Parathyroid adenoma (tissue), 2 donors: Measurements from ENCODE around the gene COL4A1.

ENCODE experiments used
- H2AFZ ChIP-seq: fragments of 300-600 bp; sonication (generic); one replicate; pipeline ENCODE4 v1.7.0; 2017; ENCODE audit warnings: antibody characterized with exemption, mild to moderate bottlenecking
- H3K27ac ChIP-seq: fragments of 300-600 bp; sonication (generic); one replicate; pipeline ENCODE4 v1.7.0; 2017
- H3K27me3 ChIP-seq: fragments of 300-600 bp; sonication (generic); one replicate; pipeline ENCODE4 v1.7.0; 2017; ENCODE audit warnings: low read length; ENCODE audit not compliant: control insufficient read depth, insufficient read depth
- H3K36me3 ChIP-seq: fragments of 300-600 bp; sonication (generic); one replicate; pipeline ENCODE4 v1.7.0; 2017; ENCODE audit warnings: low read length; ENCODE audit not compliant: control insufficient read depth, insufficient read depth
- H3K4me1 ChIP-seq: fragments of 300-600 bp; sonication (generic); one replicate; pipeline ENCODE4 v1.7.0; 2017; ENCODE audit warnings: control low read depth
- H3K4me2 ChIP-seq: fragments of 300-600 bp; sonication (generic); one replicate; pipeline ENCODE4 v1.7.0; 2017; ENCODE audit warnings: low read length
- H3K4me3 ChIP-seq: fragments of 300-600 bp; sonication (generic); one replicate; pipeline ENCODE4 v1.7.0; 2017; ENCODE audit warnings: low read depth, low read length
- H3K79me2 ChIP-seq: fragments of 300-600 bp; sonication (generic); one replicate; pipeline ENCODE4 v1.7.0; 2017; ENCODE audit warnings: control low read depth
- H3K9ac ChIP-seq: fragments of 300-600 bp; sonication (generic); one replicate; pipeline ENCODE4 v1.7.0; 2017; ENCODE audit warnings: mild to moderate bottlenecking
- H3K9me3 ChIP-seq: fragments of 300-600 bp; sonication (generic); one replicate; pipeline ENCODE4 v1.7.0; 2017; ENCODE audit warnings: low read length; ENCODE audit not compliant: control insufficient read depth
- TF ChIP-seq, protein P1 (sequence below): fragments of 300-600 bp; sonication (generic); IDR thresholded peaks from one replicate; pipeline ENCODE4 v1.7.0; 2017; ENCODE audit warnings: antibody characterized with exemption, mild to moderate bottlenecking
- donor health status: primary hyperparathyroidism.

Gene COL4A1

DNA sequence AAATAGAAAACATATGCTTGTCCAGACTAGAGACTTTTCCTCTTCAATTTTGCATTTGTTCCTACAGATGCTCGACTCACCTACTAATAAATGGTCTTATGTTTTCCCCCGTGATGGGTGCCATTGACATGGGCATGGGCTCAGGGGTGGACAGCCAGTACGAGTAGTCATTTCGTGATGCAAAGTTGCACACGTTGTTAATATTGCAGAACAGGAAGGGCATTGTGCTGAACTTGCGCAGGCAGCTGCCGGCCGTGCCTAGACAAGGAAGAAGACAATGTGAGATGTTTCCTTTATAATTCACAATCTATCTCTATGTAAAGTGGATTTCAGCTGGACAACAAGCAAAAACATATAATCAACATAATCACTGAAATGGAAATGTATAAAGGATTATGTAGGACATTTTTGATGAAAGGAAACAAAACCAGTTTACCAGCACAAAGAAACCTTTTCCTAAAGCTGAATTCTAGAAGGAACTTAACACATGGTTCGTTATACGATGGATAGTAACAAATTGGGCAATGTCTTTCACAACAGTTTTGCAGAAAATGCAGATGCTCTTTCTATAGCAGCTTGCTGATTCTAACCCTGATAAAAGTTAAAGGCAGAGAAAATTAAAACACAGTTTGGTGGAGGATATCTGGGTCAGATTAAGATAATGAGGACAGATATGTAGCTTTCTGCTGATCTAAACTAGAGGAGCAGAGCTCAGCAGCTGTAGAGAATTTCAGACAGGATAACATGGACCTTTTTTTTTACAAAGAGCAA, 145.7 kb downstream of the COL4A1 start:
- H3K79me2 ChIP-seq: no peaks in the 10 kb centered on the region
- H3K36me3 ChIP-seq: no peaks in the 10 kb centered on the region
- H3K4me2 ChIP-seq: peak overlapping the region; percentile 8
- H3K4me1 ChIP-seq: no peaks in the 10 kb centered on the region
- no peaks in the 10 kb centered on the region for H3K27me3 ChIP-seq
- no peak overlapping the region for H3K27ac ChIP-seq
- no peaks in the 10 kb centered on the region for H3K9me3 ChIP-seq
- no peak overlapping the region for H3K4me3 ChIP-seq
- TF ChIP-seq, protein P1, sequence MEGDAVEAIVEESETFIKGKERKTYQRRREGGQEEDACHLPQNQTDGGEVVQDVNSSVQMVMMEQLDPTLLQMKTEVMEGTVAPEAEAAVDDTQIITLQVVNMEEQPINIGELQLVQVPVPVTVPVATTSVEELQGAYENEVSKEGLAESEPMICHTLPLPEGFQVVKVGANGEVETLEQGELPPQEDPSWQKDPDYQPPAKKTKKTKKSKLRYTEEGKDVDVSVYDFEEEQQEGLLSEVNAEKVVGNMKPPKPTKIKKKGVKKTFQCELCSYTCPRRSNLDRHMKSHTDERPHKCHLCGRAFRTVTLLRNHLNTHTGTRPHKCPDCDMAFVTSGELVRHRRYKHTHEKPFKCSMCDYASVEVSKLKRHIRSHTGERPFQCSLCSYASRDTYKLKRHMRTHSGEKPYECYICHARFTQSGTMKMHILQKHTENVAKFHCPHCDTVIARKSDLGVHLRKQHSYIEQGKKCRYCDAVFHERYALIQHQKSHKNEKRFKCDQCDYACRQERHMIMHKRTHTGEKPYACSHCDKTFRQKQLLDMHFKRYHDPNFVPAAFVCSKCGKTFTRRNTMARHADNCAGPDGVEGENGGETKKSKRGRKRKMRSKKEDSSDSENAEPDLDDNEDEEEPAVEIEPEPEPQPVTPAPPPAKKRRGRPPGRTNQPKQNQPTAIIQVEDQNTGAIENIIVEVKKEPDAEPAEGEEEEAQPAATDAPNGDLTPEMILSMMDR: no peak
- no peak overlapping the region for H2AFZ ChIP-seq
- no peak overlapping the region for H3K9ac ChIP-seq

DNA sequence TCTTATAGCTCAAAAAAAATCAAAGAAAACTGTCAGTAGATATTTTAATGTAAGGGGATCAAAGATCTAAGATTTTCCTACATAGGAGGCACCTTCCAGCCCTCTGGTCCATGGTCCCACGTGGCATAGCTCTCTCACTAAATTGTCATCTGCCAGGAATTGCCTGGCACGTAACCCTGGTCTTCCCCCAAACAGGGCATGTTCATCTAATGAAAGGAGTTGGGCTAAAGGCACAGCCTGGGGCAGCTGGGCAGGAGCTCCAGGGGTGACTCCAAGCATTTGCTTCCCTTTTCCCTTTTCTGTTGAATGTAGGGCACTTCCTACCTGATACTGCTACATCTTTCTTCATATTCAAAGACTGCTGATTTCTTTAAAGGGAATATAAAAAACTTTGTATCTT, 148.7 kb downstream of the COL4A1 start:
- no peaks in the 10 kb centered on the region for H3K9me3 ChIP-seq
- no peak overlapping the region for H3K27ac ChIP-seq
- no peaks in the 10 kb centered on the region for H3K4me1 ChIP-seq
- no peaks in the 10 kb centered on the region for H3K79me2 ChIP-seq
- H3K27me3 ChIP-seq: no peaks in the 10 kb centered on the region
- H3K4me2 ChIP-seq: no peak overlapping the region
- TF ChIP-seq, protein P1: no peak
- no peak overlapping the region for H2AFZ ChIP-seq
- H3K9ac ChIP-seq: no peak overlapping the region
- H3K4me3 ChIP-seq: no peak overlapping the region
- no peaks in the 10 kb centered on the region for H3K36me3 ChIP-seq

DNA sequence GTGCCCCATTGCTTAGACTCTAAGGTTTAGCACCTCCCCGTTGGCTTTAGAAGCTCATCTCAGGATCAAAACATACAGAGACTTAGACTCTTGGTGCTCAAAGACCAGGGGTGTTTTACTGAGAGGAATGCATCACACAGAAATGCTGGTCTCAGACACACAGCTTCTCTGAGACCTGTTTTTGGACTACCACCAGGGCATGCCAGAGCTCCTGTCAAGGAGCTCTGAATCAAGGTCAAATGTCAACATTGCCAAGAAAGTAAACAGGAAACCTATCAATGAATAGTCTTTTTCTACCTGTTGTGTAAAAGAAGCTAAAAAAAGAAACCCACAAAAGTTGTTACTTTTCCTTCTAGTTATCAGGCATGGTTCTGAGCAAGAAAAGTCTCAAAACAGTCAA, 149.2 kb downstream of the COL4A1 start:
- Histone ChIP-seq H3K36me3 (no peaks in the 10 kb centered on the region), H3K4me1 (no peaks in the 10 kb centered on the region), H3K27me3 (no peaks in the 10 kb centered on the region), H3K4me2 (no peak overlapping the region), H3K9ac (no peak overlapping the region), H3K79me2 (no peaks in the 10 kb centered on the region), H2AFZ (no peak overlapping the region), H3K27ac (no peak overlapping the region), H3K4me3 (no peak overlapping the region), H3K9me3 (no peaks in the 10 kb centered on the region)
- TF ChIP-seq, protein P1: no peak

DNA sequence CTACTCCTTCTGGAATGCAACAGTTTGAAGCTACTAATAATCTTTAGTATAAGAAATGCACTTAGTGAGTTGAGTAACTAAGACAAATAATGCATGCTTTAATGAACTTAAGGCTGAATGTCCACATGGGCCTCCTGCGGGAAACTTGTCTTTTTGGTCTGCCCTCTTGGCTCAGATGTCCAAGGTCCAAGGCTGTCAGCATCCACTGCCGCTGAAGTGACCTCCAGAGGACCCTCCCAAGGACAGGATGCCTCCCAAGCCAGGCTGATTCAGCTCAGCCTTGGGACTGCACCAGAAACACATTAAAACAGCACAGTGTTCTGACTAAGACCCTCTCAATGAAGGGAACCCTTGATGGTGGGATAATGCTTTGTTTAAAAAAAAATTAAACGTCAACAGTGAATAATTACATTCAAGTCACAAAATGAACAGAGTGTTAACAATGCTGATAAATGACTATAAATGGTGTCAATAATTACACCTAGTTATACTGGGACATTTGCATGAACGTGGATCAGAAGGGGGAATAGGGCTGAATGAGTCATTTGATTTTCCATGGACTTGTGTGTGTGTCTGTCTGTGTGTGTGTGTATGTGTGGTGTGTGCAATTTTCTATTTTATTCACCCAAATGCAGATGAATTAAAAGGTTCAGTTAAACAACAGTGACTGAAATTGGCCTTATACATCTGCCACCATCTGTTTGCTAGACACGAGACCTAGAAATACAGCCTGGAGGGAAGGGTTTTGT, 150.5 kb downstream of the COL4A1 start:
- Histone ChIP-seq H3K36me3 (no peaks in the 10 kb centered on the region), H3K9me3 (no peaks in the 10 kb centered on the region)

More for the DNA sequence above, 150.5 kb downstream of the COL4A1 start:
- H3K4me3 ChIP-seq: no peak overlapping the region
- H3K4me1 ChIP-seq: no peaks in the 10 kb centered on the region
- H3K27ac ChIP-seq: no peak overlapping the region
- H3K4me2 ChIP-seq: no peak overlapping the region
- no peaks in the 10 kb centered on the region for H3K79me2 ChIP-seq
- TF ChIP-seq, protein P1: no peak
- H2AFZ ChIP-seq: no peak overlapping the region
- no peak overlapping the region for H3K9ac ChIP-seq
- no peaks in the 10 kb centered on the region for H3K27me3 ChIP-seq
